Aortic smooth muscle cell (primary cell): ENCODE results near the gene PCSK1N. TPM values are rescaled to one million over a fixed set of nuclear protein-coding genes. Genes with fewer than 3 reads are reported as not detected.

ENCODE experiments used
- total RNA-seq: library from RNA; depleted of rRNA; stranded (reverse); fragments of >200 nt; gene quantifications from 2 replicates; pipeline ENCODE4 v1.2.3, GENCODE V29; 2014

The PCSK1N gene, protein sequence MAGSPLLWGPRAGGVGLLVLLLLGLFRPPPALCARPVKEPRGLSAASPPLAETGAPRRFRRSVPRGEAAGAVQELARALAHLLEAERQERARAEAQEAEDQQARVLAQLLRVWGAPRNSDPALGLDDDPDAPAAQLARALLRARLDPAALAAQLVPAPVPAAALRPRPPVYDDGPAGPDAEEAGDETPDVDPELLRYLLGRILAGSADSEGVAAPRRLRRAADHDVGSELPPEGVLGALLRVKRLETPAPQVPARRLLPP
- total RNA-seq = not detected in 2 replicates

GRCh38 chrX:48835524-48836329, at the start of gene PCSK1N:
Gene PCSK1N (minus strand): TSS chrX:48835610. CDS start chrX:48835532, 78 bp downstream.

GRCh38 chrX:48826135-48826875, 9.1 kb downstream of the PCSK1N start, which contains the start of gene ERAS:
Gene ERAS (plus strand): TSS chrX:48826513. CDS start chrX:48829124, 2,611 bp downstream.

DNA sequence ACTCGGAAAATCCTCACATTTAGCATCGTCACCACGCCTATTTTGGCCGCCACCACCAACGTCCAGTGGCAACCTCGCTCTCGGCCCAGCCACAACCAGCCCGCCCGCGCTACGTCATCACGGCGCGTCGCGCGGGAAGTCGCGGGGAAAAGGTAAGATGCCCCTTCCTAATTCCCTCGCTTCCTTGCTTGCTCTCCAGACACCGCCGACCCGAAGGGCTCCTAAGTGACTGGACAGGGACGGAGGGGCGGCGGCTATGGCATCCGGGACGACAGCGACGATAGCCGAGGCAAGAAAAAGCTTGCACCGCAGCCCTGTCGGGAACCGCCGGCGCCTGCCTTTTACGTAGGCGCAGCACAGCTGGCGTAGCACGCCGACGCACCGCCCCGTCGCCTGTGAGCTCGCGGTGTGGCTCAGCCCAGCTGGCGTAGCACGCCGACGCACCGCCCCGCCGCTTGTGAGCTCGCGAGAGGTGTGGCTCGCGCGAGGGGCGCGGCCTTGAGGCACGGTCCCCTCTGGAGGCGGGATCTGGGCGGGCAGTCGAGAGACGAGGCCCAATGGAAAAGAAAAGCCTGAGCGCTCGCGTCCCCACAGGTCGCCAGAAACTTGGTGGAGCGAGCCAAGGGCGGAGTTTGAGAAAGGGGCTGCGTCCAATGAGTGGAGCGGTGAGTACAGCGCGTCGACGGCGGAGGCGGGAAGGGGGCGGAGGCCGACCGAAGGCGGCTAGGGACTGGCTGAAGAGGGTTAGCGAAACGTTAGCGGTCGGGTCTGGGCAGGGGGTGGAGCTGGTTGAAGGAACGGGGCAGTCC, 33.9 kb downstream of the PCSK1N start, which contains the start of gene HDAC6:
Gene HDAC6, plus strand, starts transcription at position 788 of the 809 bp plus-strand sequence. CDS start 626 bp downstream, outside the sequence.

GRCh38 chrX:48786341-48786800, 49.0 kb downstream of the PCSK1N start, which contains the start of gene GATA1:
Gene GATA1 (plus strand): TSS chrX:48786590. CDS start chrX:48791110, 4,520 bp downstream.

Other genes with a start within 250 kb of the PCSK1N start
- 146 and 154 TPM in 2 replicates for gene WDR13, start 238.1 kb downstream of the PCSK1N start, total RNA-seq
- 0.12 TPM in 1 of 2 replicates, not detected in the other for gene WAS, start 151.8 kb downstream of the PCSK1N start, total RNA-seq
- gene SUV39H1, start 138.9 kb downstream of the PCSK1N start, total RNA-seq = 3.0 and 4.4 TPM in 2 replicates
- gene GLOD5, start 73.9 kb downstream of the PCSK1N start, total RNA-seq = not detected in 2 replicates
- not detected in 2 replicates for gene GATA1, start 49.0 kb downstream of the PCSK1N start, total RNA-seq
- 21.7 and 28.1 TPM in 2 replicates for gene HDAC6, start 33.5 kb downstream of the PCSK1N start, total RNA-seq
- not detected in 2 replicates for gene ERAS, start 9.1 kb downstream of the PCSK1N start, total RNA-seq
- gene TIMM17B, start 62.2 kb upstream of the PCSK1N start, total RNA-seq = 22.9 and 30.3 TPM in 2 replicates
- 63.0 and 96.7 TPM in 2 replicates for gene PQBP1, start 62.3 kb upstream of the PCSK1N start, total RNA-seq
- gene SLC35A2, start 76.0 kb upstream of the PCSK1N start, total RNA-seq = 11.9 and 12.9 TPM in 2 replicates
- 2.7 and 3.3 TPM in 2 replicates for gene PIM2, start 83.4 kb upstream of the PCSK1N start, total RNA-seq
- gene OTUD5, start 122.0 kb upstream of the PCSK1N start, total RNA-seq = 33.1 and 33.4 TPM in 2 replicates
- 0.56 and 0.79 TPM in 2 replicates for gene KCND1, start 136.2 kb upstream of the PCSK1N start, total RNA-seq
- gene GRIPAP1, start 166.7 kb upstream of the PCSK1N start, total RNA-seq = 27.2 and 39.0 TPM in 2 replicates
- 27.1 and 27.5 TPM in 2 replicates for gene TFE3, start 207.7 kb upstream of the PCSK1N start, total RNA-seq
- 0.25 and 0.26 TPM in 2 replicates for gene CCDC120, start 223.4 kb upstream of the PCSK1N start, total RNA-seq
- gene PRAF2, start 238.4 kb upstream of the PCSK1N start, total RNA-seq = 6.5 and 8.0 TPM in 2 replicates
- gene WDR45, start 244.3 kb upstream of the PCSK1N start, total RNA-seq = 60.1 and 68.4 TPM in 2 replicates